ENCODE data around the gene WNT11. TPM values are rescaled to one million over a fixed set of nuclear protein-coding genes. Genes with fewer than 3 reads are reported as not detected.

The WNT11 gene
- total RNA-seq, 4 donors from 2014 or later: 20.4 to 137 (median 39.1) TPM

- no peak for DNase-seq (ENCODE audit: low spot score)
These were observed 57.2 kb downstream of the WNT11 start for GRCh38 chr11:76148941-76149613.

DNA sequence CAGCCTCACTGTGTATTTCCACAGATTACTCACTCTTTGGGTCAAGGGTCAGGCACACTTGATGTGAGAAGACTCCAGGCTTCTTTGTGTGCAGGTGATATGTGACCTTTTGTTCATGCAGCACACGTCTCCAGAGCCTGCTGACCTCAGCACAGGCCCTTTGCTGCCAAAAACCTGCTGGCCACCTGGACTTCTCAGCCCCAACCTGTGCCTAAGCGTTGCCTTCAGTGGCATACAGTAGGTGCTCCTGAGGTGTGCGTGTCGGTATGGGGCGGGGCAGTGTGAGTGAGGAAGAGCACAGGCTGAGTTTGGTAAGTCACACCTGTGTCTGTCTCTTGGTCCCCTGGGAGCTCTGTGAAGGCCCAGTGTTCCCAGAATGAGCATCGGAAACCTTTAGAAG, 58.1 kb downstream of the WNT11 start:
- ATAC-seq (ENCODE audit: low FRiP score) (no peak), DNase-seq (ENCODE audit: low spot score) (no peak)
- TF ChIP-seq, protein P1, sequence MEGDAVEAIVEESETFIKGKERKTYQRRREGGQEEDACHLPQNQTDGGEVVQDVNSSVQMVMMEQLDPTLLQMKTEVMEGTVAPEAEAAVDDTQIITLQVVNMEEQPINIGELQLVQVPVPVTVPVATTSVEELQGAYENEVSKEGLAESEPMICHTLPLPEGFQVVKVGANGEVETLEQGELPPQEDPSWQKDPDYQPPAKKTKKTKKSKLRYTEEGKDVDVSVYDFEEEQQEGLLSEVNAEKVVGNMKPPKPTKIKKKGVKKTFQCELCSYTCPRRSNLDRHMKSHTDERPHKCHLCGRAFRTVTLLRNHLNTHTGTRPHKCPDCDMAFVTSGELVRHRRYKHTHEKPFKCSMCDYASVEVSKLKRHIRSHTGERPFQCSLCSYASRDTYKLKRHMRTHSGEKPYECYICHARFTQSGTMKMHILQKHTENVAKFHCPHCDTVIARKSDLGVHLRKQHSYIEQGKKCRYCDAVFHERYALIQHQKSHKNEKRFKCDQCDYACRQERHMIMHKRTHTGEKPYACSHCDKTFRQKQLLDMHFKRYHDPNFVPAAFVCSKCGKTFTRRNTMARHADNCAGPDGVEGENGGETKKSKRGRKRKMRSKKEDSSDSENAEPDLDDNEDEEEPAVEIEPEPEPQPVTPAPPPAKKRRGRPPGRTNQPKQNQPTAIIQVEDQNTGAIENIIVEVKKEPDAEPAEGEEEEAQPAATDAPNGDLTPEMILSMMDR (IDR thresholded peaks at IDR 0.05): no peak

More at GRCh38 chr11:76148941-76149613, 57.2 kb downstream of the WNT11 start:
- TF ChIP-seq, protein P1 (IDR thresholded peaks at IDR 0.05): no peak
- no peak for ATAC-seq (ENCODE audit: low FRiP score)

- no peak for ATAC-seq (ENCODE audit: low FRiP score)
- no peak for DNase-seq (ENCODE audit: low spot score)
These were observed 59.1 kb downstream of the WNT11 start for GRCh38 chr11:76147106-76147740.

GRCh38 chr11:76143274-76143673, 63.0 kb downstream of the WNT11 start:
- TF ChIP-seq, protein P1 (IDR thresholded peaks at IDR 0.05): no peak
- no peak for DNase-seq (ENCODE audit: low spot score)

More at GRCh38 chr11:76147106-76147740, 59.1 kb downstream of the WNT11 start:
- TF ChIP-seq, protein P1 (IDR thresholded peaks at IDR 0.05): no peak

GRCh38 chr11:76141901-76142588, 64.3 kb downstream of the WNT11 start:
- ATAC-seq (ENCODE audit: low FRiP score): no peak
- TF ChIP-seq, protein P1 (IDR thresholded peaks at IDR 0.05): no peak
- DNase-seq (ENCODE audit: low spot score): no peak

More at GRCh38 chr11:76143274-76143673, 63.0 kb downstream of the WNT11 start:
- ATAC-seq (ENCODE audit: low FRiP score): no peak

DNA sequence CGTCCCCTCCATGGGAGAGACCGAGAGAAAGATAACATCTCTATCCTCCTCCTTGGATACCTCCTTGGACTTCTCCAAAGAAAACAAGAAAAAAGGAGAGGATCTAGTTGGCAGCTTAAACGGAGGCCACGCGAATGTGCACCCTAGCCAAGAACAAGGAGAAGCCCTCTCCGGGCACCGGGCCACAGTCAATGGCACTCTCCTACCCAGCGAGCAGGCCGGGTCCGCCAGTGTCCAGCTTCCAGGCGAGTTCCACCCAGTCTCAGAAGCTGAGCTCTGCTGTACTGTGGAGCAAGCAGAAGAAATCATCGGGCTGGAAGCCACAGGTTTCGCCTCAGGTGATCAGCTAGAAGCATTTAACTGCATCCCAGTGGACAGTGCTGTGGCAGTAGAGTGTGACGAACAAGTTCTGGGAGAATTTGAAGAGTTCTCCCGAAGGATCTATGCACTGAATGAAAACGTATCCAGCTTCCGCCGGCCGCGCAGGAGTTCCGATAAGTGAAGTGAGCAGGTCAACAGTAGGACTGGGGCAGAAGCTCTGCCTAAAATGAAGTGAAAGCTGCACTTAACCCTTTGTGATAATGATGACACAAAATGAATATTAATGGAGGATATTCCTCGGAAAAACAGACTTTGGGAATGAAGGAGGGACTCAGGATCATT, 65.3 kb downstream of the WNT11 start:
- DNase-seq (ENCODE audit: low spot score) (no peak), ATAC-seq (ENCODE audit: low FRiP score) (no peak)
- TF ChIP-seq, protein P1 (IDR thresholded peaks at IDR 0.05): no peak

Data from omental fat pad (tissue), 4 donors.